ENCODE data around the gene INPP5B. TPM values are rescaled to one million over a fixed set of nuclear protein-coding genes. Genes with fewer than 3 reads are reported as not detected.
A peak's percentile ranks its signal among the peaks of the same experiment; 100 is the strongest.

INPP5B gene
- total RNA-seq, 1 donor = 50.4 TPM

- no peak for DNase-seq (ENCODE audit: low read depth in 2 of 3, low spot score in 2 of 3)
Measured at GRCh38 chr1:37845786-37846185, 101.1 kb downstream of the INPP5B start.

GRCh38 chr1:37845049-37845646 lies 101.7 kb downstream of the INPP5B start:
- DNase-seq (ENCODE audit: low read depth in 2 of 3, low spot score in 2 of 3) = no peak

DNA sequence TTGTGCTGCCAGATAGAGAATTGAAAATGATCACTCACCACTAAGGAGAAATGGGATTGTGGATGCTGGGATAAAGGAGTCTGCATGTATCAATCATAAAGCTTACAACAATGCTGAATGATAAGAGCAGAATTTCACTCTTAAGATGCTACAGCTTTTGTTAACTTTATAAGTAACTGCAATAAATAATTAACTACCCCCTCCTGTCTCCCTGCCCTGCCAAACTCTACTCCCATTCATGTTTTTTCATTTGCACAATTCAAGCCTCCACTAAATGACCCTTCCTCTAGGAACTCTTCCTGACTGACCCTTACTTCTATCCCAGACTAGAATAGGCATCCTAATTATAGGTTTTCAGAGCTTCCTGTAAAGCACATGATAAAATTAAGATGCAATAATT lies 102.3 kb downstream of the INPP5B start:
- no peak for DNase-seq (ENCODE audit: low read depth in 2 of 3, low spot score in 2 of 3)

DNA sequence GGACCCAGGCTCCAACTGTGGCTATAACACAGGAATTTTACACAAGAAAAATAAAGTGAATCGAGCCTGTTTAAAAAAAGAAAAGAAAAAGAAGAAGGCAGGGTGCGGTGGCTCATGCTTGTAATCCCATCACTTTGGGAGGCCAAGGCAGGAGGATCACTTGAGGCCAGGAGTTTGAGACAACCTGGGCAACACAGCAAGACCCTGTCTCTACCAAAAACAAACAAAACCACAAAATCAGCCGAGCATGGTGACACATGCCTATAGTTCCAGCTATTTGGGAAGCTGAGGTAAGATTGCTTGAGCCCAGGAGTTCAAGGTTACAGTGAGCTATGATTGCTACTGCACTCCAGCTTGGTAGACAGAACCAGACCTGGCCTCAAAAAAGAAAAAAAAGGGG lies 105.2 kb downstream of the INPP5B start:
- no peak for DNase-seq (ENCODE audit: low read depth in 2 of 3, low spot score in 2 of 3)

- no peak for DNase-seq (ENCODE audit: low read depth in 2 of 3, low spot score in 2 of 3)
Measured at GRCh38 chr1:37840711-37841110, 106.1 kb downstream of the INPP5B start.

- DNase-seq (ENCODE audit: low read depth in 2 of 3, low spot score in 2 of 3) = no peak
Measured at GRCh38 chr1:37839676-37840075, 107.2 kb downstream of the INPP5B start.

GRCh38 chr1:37836788-37837187 lies 110.1 kb downstream of the INPP5B start:
- no peak for DNase-seq (ENCODE audit: low read depth in 2 of 3, low spot score in 2 of 3)

GRCh38 chr1:37831809-37832208 lies 115.0 kb downstream of the INPP5B start:
- no peak for DNase-seq (ENCODE audit: low read depth in 2 of 3, low spot score in 2 of 3)

DNA sequence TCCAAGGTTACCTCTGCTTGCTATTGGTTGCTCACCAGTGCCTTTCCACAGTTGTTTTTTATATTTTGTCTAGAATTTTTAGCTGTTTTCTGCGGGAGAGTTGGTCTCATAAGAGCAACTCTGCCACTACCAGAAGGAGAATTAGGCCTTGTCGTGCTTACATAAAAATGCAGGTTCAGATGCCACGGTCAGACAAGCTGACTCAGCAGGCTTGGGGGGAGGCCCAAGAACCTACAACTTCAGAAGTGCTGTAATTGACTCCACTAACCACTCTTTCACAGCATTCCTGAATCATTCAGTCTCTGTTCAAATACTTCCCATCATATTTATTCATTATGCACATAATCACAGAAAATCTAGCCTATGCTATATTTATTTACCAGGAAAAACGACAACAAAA lies 115.7 kb downstream of the INPP5B start:
- DNase-seq (ENCODE audit: low read depth in 2 of 3, low spot score in 2 of 3) = no peak

DNA sequence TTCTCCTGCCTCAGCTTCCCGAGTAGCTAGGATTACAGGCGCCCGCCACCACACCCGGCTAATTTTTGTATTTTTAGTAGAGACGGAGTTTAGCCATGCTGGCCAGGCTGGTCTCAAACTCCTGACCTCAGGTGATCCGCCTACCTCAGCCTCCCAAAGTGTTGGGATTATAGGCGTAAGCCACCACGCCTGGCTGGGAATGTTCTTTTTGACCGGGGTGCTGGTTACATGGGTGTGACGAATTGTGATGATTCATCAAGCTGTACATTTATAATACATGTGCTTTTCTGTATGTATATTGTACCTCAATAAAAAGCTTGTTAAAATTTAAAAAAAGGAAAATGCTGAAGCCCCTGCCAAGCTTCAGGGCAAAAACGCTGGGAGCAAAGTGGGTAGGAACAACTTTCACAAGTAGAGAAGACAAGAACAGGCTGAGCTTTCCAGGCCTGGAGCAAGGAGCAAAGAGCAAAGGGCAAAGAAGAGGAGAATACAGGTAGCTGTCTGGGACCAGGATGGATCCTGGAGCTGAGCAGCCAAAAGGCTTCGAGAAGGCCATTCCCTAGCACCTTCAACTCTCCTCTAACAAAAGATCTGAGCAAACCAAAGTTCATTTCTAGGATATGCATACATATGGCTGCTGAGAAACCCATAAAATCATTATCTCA lies 118.3 kb downstream of the INPP5B start:
- no peak for DNase-seq (ENCODE audit: low read depth in 2 of 3, low spot score in 2 of 3)

DNA sequence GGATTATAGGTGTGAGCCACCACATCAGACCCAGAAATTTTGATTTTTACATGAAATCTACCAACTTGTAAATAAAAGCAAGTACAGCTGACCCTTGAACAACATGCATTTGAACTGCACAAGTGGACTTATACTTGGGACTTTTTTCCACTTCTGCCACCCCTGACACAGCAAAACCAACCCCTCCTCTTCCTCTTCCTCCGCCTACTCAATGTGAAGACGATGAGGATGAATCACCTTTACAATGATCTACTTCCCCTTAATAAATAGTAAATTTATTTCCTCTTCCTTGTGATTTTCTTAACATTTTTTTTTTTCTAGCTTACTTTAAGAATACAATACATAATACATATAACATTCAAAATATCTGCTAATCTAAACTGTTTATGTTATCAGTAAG lies 121.3 kb downstream of the INPP5B start:
- no peak for DNase-seq (ENCODE audit: low read depth in 2 of 3, low spot score in 2 of 3)

DNA sequence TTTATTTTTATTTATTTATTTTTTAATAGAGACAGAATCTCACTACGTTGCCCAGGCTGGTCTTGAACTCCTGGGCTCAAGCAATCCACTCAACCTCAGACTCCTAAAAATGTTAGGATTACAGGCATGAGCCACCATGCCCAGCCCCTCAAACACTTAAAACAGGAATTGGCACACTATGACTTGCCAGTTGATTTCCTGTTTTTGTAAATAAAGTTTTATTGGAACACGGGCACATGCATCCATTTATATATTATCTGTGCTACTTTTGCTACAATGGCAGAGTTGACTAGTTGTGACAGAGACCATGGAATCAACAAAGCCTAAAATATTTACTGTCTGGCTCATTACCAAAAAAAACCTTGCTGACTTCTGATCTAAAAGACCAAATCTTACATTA lies 122.9 kb downstream of the INPP5B start:
- no peak for DNase-seq (ENCODE audit: low read depth in 2 of 3, low spot score in 2 of 3)

GRCh38 chr1:37822906-37823815 lies 123.7 kb downstream of the INPP5B start:
- no peak for DNase-seq (ENCODE audit: low read depth in 2 of 3, low spot score in 2 of 3)

DNA sequence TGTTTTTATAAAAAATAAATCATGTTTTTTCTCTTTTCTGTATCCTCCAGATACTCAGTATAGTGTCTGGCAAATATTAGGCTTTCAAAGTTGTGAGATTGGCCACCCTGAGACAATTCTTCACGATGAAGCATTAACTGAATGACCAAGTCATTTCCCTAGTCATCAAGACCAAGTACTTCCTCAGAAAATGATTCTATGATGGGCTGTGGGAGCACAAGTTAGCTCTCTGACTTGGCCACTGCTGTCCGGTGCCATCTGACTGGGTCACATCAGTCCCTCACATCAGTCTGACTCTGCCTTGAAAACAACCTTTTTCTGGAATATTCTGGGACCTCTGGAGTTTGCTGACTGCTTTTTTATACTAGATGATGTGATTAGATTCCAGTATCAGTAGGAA lies 125.4 kb downstream of the INPP5B start:
- DNase-seq (ENCODE audit: low read depth in 2 of 3, low spot score in 2 of 3) = no peak

DNA sequence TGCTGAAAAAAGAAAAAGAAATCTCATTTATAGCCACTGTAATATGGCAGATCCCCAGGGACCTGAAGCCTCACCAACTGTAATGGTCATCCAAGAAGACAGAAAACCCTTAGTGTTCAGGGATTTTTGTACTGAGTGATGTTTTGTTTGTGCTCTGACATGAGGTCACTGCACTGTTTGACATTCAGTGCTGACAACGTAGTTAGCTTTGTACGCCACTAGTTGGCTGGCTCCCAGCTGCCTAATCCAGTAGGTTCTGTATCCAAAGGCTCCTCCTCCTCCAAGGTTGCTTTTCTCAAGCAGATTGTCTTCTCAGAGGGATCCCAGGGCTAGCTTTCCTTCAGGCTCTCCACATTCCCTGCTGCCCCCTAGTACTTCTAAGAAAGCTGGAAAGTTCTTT lies 129.4 kb downstream of the INPP5B start:
- DNase-seq (ENCODE audit: low read depth in 2 of 3, low spot score in 2 of 3) = no peak

DNA sequence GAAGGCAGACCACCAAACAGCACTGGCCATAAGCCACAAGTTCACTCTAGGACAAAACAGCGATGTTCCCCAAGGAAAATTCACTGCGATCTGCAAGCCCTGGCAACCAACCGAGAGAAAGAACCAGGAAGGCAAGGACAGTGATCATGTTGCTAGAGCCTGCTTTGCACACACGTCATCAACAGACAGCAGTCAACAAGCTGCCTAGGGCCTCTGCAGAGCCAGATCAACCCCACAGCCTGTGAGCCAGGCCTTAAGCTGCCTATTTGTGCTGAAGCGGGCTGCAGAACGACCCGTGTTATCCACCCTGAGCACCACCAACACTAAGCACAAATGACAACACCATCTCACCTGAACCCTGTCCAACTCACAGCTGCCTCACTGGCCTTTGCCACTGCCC lies 132.6 kb downstream of the INPP5B start:
- no peak for DNase-seq (ENCODE audit: low read depth in 2 of 3, low spot score in 2 of 3)

DNA sequence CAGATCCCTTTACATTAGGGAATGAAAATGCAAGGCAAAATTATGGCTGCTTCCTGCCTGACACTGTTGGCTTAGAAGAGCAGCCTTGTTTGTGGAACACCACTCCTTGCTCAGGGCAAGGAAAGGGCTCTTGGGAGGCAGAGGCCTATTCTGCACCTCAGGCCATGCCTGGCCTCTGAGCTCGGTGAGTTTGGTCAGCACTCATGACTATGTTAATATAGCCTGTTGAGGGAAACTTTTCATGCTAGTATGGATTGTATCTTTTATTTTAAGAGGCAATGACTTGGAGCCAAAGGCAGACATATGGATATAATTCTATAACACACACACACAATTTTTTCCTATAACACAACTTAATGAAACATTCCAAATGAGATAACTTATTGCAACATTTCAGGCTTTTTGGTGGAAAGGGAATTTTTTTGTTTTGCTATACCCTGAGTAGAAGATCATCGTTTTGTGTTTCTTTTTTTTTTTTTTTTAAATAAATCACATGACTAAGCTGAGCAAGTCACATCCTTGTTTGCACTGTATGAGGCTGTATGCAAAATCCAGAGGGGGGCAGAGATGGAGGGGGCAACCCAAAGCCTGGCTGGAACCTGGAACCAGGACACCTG lies 133.2 kb downstream of the INPP5B start:
- no peak for DNase-seq (ENCODE audit: low read depth in 2 of 3, low spot score in 2 of 3)

DNA sequence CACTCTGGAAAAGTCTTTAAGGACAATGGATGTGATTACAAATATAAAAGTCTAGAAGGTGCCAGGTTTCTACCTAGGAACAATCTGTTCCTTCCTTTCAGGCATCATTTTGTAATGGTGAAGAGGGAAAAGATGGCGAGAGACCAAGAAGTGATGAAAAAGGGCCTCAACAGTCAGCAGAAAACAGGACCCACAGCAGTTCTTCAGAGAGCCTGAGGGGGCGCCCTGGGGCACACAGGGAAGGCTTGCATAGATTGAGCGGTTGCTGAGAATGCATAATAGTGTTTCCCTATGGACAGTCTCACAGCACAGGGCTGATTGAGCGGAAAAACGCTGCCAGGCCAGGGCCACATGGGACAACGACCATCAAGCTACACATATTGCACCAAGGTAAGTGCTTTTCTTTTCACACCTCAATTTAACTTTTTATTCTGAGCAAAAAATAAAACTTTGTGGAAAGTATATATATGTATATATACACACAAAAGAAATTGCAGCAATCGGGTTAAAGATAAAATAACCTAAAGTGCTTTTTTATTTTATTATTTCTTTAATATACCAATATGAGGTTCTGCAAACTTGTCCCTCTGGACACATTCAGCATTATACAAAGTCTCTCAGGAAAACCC lies 135.7 kb downstream of the INPP5B start:
- DNase-seq (ENCODE audit: low read depth in 2 of 3, low spot score in 2 of 3) = peak in 2 of 3 donors; percentile 63 to 78

Data from hematopoietic multipotent progenitor cell (in vitro differentiated cells).